NCI-H2029 (cell line): ENCODE results near the gene TMA7B.
"Not testable (repeated sequence)": the region's sequence is repeated elsewhere in the genome, so short reads cannot be mapped to it uniquely, and the experiment has no call there.

ENCODE experiments used
- DNase-seq: peaks from one replicate; lab custom pipeline; 2025; lab: John Stamatoyannopoulos, UW

TMA7B gene

DNA sequence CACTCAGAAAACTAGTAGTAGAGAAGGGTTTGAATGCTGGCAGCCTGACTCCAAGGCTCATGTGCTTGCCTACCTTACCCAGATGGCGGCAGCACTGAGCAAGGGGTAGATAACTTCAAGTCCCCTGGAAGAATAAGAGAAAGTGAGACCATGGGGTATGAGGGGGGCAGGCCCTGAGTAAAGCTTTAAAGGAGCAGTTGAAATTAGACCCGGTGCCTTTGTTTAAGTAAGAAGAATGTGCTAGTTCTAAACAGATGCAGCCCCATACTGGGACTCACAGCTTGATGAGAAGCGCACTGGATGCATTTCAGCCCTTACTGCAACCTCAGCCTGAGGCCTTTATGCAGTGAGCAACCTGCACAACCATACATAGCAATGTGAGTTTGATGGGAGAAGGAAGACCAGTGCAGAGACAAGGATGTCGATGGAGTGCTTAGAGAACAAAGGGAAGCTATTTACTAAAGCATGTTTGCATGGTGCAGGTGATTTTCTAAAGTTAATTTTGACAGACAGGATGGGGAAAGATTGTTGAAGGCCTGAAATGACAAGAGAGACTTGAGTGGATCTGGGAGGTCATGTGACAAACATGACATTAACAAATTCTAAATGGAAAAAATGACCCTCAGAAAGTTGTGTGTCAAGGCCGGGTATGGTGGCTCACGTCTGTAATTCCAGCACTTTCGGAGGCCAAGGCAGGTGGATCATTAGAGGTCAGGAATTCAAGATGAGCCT lies 27.1 kb upstream of the TMA7B start:
- DNase-seq = no peak

DNA sequence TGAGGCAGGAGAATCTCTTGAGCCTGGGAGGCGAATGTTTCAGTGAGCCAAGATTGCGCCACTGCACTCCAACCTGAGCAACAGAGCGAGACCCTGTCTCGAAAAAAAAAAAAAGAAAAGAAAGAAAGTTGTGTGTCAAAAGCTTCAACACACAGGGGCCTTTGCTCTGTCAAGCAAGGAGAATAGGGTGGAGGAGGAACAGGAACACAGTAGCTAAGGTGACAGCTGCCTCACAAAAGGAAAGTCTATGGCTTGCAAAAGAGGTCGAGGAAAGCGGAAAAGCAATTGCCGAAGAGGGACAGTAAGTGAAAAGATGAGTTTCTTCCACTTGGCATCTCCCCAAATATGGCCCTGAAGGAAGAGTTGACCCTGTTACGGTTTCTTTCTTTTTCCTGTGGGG lies 26.5 kb upstream of the TMA7B start:
- DNase-seq = no peak

DNA sequence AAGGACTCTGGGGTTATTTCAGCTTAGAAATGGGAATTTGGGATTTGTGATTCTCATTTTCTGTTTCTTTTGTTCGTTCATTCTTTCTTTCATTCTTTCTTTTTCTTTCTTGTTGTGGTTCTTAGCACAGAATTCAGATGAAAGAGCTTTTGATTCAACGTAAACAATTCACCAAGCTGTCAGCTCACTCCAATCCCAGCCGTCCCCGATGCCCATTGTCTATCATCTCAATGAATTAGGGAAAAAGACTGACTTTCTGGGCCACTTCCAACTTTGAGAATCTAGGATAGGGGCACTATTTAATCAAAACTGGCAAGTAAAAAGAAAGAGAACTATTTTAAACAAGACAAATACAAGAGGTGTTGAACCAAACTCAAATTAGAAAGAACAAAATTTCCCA lies 25.1 kb upstream of the TMA7B start:
- no peak for DNase-seq

DNA sequence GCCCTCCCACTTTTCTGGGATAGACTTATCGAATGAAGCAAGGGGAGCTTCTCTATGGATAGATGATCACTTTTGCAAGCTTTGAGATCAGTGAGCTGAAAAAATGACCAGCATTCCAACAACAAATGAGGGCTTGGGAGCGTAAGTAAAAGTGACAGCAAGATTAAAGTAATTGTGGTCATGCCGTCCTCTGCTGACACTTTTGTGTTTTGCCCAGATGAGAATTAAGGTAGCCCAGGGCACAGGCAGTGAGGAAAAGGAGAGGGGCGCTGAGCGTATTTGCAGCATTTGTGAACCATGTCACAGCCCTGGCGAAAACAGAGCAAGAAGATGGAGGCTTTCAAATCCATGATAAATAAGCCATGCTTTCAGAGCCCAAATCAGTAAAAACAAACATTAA lies 24.6 kb upstream of the TMA7B start:
- DNase-seq = no peak

DNA sequence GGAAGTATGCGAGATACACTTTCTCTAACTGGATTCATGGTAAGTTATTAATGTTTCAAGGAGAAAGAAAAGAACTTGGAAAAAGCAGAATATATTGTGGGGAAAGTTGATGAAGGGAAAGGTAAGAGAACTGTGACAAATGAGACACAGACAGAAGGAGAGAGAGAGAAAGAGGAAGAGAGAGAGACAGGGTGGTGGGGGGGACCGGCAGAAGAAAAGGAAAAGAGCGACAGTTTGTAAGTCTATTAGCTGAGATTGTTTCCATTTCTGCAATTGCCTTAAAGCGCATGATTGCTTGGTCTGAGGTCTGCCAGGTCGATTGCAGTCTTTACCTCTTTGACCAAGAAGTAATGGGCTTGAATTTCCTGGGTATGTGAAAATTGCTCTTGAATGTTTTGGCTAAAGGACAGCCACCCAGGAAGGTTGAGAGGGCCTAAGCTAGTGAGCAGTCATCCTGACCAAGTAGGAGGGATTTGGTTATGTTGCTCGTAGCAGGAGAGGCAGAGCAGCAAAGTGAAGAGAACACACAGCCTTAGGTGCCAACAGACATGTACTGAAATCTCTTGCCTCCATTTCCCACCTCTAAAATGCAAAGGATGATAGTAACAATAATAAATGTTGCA lies 23.6 kb upstream of the TMA7B start:
- no peak for DNase-seq

DNA sequence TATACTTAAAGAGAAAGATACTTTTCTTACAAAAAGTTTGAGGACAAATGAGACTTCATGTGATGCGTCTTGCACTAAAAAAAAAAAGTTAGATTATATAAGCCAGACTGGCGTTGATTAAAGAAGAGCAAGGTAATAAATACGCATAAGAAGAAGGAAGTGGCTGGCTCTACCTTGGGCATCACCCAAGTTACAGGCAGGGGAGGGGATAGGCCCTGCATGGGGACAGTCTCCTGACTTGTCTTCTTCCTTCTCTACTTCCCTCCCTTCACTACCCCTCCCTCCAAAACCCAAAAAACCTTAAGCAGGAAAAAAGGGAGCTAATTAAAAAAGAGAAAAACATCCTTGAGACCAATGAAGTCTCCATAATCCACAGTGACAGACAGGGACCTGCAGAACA lies 22.3 kb upstream of the TMA7B start:
- no peak for DNase-seq

DNA sequence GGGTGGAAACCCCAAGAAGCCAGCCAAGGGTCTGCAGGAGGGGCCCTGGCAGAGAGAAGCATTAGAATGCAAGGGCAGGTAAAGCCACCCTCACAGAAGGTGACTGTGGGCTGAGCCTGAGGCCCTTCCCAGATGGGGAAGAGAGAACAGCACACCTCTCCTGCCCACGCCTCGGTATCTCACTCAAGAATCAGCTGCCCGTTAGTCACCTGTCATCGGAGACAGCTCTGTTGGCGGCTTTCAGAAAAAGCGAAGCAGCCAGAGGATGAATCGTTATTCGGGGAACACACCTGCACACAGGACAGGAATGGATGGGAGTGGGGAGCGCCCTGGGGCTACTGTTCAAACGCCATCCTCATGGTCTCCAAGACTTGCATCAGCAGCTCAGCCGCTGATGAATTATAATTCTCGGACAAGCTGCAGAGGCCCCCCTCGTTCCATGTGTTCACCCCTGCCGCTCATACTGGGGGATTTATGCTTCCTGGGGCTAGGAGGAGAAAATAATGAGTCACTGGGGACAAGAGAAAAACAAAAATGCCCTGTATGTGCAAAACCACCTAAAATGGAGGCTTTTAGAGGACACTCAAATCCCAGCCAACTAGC lies 21.6 kb upstream of the TMA7B start:
- DNase-seq = no peak

DNA sequence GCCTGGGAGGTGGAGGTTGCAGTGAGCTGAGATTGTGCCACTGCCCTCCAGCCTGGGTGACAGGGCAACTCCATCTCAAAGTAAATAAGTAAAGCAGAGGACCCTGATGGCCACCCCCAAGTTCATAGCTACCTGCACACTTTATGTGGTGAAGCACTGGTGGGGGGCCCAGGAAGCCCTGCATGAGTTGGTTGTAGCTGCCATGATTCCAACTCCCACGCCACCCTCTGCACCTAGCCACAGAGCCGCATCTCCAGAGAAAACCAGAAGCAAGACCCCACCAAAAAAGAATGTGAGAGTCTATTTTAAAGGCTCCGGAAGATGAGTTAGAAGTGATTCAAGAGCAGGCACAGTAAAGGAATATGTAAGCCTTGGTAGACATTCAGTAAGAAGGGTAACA lies 20.4 kb upstream of the TMA7B start:
- DNase-seq = no peak

DNA sequence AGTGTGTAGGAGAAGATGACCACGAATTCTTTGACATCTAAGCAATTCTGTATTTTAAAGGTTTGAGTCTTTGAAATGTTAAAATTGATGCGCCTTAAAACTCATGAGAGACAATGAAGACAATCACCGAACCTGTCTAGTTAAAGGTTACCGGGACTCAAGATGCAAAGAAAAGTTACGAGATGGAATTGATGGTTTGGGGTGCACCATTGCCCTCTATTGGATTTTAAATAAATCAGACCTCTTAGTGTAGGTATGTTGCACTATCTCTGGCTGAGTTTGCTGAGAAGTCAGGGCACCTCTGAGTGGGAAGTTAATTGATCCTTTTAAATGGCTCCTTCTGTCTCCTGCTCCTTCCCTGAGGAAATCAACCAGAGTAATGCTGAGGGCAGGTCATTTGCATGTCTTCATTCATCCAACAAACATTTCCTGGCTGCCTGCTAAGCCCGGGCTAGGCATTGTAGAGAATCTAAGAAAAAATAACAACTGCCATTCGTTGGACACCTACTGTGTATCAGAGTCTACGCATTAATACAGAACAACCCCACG lies 19.4 kb upstream of the TMA7B start:
- no peak for DNase-seq

DNA sequence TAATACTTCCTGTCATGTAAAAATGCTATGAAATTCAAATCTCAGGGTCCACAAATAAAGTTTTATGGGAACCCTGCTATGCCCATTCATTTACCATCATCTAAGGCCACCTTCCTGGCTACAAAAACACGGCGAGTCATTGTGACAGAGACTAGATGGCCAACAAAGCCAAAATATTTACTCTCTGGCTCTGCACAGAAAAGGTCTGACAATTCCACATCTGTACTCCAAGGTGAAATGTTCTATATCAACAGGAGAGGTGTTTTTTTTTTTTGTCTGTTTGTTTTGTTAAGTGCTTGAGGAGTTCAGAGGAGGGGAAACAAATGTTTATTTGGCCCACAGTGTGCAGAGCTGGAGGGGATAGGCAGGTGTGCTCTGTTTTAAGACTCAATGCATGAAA lies 18.6 kb upstream of the TMA7B start:
- DNase-seq = peak; percentile 83

DNA sequence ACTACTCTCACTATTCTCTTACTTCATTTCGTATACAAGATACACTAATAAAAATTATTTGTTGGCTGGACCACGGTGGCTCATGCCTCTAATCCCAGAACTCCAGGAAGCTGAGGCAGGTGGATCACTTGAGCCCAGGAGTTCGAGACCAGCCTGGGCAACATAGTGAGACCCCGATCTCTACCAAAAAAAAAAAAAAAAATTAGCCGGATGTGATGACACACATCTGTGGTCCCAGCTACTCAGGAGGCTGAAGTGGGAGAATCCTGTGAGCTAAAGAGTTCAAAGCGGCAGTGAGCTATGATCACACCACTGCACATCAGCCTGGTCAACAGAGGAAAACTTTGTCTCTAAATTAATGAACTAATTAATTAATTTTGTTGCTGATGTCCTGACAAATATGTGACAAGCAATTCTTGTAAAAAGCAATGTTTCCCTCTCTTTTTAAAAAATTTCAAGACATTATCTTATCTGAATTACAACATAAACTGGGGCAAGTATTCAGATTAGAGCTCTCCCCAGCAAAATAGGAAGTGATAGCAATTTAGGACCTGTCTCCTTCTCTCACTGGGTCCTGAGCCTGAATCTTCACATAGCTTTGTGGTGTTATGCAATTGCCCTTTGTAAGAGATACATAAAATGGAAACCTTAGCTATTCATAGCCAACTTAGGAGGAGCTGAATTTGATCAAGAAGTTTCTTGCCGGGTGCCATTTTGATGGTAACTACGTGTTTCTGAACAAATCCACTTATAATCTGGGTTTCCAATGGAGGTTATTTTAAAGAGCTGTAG lies 17.6 kb upstream of the TMA7B start:
- no peak for DNase-seq

DNA sequence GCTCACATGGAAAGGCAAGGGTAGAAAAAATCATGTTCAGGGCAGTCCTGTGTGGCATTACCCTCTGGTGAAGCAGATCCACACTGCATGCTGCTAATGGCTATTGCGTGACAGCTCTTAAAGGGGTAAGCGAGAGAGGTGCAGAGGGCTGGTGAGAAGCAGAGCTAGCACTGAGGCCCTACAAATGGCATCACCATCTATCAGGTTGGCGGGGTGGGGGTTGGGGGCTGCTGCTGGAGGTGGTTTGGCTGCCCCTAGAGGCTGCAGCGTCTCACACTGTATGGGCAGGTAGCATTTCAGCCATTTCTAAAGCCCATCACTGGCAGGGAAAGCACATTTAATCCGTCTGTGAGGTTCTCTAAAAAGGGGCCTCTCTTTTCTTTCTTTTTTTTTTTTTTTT lies 16.9 kb upstream of the TMA7B start:
- peak; percentile 40 for DNase-seq

DNA sequence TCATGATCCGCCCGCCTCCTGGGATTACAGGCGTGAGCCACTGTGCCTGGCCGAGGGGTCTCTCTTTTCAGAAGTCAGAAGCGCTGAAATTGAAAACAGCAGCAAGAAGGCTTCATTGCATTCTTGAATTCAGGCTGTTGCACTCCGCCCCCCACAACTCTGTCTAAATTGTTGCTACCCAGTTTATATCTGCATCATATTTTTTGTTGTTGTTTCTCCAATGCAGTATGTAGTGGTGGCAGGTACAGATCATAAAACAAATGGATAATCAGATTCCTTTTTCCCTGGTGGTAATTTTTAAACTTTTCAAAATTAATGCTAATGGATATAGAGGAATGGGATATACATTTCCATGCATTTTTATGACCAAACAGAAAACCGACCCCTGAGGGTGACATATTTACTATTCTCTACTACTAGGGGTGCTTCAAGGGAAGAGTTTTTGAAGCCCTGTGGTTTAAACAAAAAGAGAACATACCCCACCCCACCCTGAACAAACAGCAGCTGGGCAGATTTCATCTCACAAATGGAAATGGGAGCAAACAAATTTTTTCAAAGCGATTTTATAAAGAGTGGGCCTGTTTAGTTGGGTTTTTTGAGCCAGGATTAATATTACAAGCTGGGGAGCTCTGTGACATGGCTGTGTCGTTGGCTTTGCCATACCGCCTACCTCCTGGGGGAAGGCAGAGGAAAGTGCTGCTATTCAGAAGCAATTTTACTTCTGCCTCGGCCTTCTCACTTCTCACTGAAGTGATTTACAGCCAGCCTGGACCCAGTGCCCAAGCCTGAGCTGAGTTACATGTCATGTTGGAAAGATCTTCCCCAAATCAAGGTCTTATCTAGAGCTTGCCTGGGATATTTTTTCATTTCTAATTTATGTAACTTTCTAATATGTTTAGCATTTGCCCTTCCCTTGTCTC lies 16.0 kb upstream of the TMA7B start:
- no peak for DNase-seq

DNA sequence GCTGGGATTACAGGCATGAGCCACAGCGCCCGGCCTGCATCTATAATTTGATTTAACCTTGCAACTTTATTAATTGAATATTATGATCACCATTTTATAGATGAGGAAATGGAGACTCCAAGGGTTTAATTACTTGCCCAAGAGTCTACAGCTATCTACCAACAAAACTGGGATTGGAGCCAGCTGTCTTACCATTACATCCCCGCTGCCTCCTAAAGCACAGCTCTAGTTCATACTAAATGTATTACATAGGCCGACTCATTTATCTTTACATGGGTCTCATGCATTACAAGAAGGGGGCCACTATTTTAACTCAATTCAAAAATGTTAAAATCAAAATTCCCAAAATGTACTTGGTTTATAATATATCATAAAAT lies 14.1 kb upstream of the TMA7B start:
- DNase-seq = peak; percentile 22

DNA sequence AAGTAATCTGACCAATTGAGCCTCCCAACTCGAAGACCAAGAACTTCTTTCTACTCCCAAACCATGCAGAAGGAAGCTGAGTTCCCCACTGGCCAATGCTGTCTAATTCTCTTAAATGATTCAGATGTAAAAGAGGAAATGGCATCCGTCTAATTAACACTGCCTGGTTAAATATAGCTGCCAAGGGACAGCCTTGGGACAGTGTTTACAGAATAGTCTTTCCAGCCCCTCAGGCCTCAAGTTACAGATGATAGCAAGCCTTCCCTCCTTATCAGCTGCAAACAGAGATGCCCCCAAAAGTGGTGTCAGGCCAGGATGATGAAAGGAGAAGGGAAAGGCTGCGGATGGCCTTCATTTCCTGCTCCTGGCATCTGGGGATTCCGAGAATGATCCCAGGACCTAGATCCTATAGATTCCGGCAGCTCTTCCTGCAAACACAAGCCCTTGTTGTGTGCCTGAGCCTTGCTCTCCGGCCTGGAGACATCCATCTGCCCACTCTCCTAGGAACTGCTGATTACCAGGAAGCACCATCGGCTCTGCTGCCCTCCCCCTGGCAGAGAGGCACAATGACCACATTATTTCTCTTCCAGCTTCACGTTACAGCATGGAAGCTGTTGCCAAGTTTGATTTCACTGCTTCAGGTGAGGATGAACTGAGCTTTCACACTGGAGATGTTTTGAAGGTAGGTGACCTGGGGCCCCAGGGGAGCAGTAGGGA lies 13.5 kb upstream of the TMA7B start:
- DNase-seq = peak; percentile 89

DNA sequence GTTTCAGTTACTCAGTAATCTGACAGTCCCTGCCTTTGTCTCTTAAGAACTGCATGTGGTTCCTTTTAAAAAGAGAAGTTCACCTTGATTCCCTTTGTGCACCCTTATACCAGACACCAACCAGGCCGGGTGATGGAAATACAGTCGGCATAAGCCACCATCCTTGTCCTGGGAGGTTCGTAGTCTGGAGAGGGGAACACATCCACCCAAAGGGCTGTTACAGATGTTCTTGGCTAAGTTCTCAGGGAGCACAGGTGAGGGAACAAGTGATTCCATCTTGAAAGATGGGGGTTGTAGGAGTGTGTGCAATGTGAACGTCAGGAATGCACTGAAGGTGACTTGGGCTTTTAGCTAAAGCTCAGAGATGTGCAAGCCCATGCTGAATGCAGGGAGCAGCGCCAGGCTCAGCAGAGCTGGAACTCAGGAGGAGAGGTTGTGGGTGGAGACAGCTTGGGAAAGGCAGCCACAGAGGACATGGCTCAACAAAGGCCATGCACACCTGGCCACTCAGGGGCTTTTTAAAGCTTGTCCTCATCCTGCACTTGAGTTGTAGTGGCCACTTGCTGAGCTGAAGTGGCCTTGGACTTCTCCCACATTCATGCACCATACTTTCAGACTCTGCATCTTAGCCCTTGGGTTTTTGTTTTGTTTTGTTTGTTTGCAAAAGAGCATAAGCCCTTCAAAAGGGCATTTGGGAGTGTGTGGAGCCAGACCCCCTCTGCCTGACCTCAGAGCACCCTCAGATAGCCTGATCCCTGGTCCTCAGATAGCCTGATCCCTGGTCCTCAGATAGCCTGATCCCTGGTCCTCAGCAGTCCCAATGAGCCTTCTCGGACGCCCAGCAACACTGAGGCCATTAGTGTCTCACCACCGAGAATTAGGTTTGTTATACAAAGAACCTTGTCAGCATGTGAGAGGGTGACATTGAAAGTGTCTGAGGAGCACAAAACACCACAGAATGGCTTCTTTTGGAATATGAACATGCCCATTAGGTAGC lies 12.7 kb upstream of the TMA7B start:
- peak; percentile 87 for DNase-seq

DNA sequence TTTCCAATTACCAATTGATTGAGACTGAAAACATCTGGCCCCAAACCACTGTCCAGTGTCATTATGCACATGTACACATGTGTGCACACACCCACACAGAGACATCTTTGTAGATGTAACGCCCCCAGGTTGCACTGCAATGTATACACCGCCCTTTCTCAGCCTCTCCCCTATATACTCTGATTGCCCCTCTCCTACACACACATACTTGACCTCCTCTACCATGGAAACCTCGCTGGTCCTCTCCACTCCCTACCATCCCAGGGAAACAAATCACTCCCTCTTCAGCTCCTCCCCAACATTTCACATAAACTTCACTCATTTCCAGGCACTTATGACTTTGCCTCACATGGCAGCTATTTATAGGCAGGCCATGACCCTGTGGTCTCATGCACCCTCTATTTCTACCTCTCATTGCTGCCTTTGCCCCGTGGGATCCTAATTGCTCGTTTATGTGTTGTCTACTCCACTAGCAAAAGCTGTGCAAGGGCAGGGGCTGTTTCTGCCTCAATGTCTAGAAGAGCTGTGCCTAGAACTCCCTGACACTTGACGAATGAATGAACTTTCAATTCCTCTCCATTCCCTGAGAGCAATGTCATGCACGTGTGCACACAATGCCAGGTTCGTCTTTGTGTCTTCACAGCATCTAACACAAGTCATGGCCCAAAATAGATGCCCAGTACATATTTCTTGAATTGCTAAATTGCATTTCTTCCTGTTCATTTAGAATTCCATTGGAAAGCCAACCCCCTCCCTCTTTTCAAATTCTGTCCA lies 10.0 kb upstream of the TMA7B start:
- no peak for DNase-seq

DNA sequence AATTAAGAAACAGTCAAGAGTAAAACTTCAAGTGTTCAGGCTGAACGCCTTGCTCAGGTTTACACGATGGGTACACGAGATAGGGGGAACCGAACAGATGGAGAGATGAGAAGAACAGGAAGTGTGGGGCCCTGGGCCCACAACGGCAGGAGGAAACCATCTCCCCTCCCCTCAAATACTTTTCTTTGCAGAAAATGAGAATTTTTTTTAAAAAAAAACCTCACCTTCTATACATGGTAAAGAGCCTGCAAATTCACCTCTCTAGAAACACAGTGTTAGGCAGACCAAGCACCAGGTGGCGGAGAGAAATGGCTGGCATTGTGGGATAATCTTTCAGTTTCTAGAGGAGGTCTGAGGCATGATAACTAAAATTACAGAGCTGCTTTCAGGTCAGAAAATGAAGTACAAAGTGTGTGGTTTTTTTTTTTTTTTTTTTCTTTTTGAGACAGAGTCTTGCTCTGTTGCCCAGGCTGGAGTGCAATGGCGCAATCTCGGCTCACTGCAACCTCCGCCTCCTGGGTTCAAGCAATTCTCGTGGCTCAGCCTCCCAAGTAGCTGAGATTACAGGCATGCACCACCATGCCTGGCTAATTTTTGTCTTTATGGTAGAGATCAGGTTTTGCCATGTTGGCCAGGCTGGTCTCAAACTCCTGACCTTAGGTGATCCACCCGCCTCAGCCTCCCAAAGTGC lies 8.4 kb upstream of the TMA7B start:
- not testable (repeated sequence) for DNase-seq
